Measurements from ENCODE around the gene FAM241A. TPM values are rescaled to one million over a fixed set of nuclear protein-coding genes. Genes with fewer than 3 reads are reported as not detected.

FAM241A gene
- total RNA-seq, 1 donor from 2014 or later = 0.09 TPM

DNA sequence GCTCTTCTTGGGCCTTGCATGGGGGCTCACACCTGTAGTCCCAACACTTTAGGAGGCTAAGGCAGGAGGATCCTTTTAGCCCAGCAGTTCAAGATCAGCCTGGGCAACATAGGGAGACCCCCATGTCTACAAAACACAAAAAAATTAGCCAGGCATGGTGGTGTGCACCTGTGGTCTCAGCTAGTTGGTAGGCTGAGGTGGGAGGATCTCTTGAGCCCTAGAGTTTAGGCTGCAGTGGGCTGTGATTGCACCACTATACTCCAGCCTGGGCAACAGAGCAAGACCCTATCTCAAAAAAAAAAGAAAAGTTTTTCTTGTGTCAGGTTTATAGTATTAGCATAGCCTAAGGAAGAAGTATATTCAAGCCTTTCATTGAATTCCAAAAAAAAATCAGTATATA is 30.8 kb upstream of the FAM241A start:
- TF ChIP-seq, protein P1, sequence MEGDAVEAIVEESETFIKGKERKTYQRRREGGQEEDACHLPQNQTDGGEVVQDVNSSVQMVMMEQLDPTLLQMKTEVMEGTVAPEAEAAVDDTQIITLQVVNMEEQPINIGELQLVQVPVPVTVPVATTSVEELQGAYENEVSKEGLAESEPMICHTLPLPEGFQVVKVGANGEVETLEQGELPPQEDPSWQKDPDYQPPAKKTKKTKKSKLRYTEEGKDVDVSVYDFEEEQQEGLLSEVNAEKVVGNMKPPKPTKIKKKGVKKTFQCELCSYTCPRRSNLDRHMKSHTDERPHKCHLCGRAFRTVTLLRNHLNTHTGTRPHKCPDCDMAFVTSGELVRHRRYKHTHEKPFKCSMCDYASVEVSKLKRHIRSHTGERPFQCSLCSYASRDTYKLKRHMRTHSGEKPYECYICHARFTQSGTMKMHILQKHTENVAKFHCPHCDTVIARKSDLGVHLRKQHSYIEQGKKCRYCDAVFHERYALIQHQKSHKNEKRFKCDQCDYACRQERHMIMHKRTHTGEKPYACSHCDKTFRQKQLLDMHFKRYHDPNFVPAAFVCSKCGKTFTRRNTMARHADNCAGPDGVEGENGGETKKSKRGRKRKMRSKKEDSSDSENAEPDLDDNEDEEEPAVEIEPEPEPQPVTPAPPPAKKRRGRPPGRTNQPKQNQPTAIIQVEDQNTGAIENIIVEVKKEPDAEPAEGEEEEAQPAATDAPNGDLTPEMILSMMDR (conservative IDR thresholded peaks at IDR 0.05) = no peak
- no peak overlapping the region for H3K4me3 Mint-ChIP-seq
- DNase-seq (ENCODE audit: low read depth, low spot score) = no peak
- H3K36me3 Mint-ChIP-seq (ENCODE audit: low read depth) = no peaks in the 10 kb centered on the region
- no peaks in the 10 kb centered on the region for H3K27me3 Mint-ChIP-seq (ENCODE audit: low read depth)
- no peaks in the 10 kb centered on the region for H3K9me3 Mint-ChIP-seq
- H3K4me1 Mint-ChIP-seq = no peaks in the 10 kb centered on the region
- H3K27ac Mint-ChIP-seq (ENCODE audit: unreplicated experiment) = no peak overlapping the region

DNA sequence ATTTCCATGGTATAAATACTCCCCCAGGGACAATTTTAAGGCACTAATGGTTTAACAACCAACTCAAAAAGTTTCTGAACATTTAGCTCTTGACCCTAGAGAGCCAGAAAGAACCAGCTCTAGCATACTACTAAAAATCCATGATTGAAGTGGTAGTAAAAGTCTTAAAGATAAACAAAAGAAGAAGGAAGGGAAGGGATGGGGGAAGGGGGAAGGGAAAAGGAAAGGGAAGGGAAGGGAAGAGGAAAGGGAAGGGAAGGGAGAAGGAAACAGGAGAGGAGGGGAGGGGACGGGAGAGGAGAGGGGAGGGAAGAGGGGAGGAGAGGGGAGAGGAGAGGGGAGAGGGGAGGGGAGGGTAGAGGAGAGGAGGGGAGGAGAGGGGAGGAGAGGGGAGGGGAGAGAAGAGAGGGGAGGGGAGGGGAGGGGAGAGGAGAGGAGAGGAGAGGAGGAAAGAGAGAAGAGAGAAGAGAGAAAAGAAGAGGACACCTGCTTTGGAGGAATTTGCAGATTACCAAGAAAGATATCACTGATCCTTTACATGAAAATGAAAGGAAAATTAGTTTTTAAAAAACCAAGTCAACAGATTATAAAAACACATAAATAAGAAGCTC is 26.4 kb upstream of the FAM241A start:
- TF ChIP-seq, protein P1 (conservative IDR thresholded peaks at IDR 0.05) = no peak
- no peak overlapping the region for H3K4me3 Mint-ChIP-seq

DNA sequence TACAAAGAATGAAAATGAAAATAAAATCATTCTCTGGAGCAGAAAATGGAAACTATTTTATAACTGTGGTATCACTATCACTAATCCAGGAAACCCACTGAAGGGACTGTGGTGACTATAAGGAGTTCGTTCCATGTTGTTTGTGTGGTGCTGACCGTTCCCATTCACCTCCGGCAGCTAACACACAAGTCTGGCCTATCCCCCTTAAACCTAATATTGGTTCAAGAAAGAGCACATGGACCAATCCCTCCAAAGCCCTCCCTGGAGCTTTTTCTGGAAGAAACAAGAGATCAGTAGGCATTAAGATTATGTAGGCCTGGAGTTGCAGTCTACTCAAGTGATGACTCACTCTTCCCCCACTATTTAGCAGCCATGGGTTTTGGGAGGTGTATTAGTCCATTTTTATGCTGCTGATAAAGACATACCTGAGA is 25.9 kb upstream of the FAM241A start:
- no peak for DNase-seq (ENCODE audit: low read depth, low spot score)
- H3K4me3 Mint-ChIP-seq = no peak overlapping the region
- H3K36me3 Mint-ChIP-seq (ENCODE audit: low read depth) = no peaks in the 10 kb centered on the region
- H3K4me1 Mint-ChIP-seq = no peaks in the 10 kb centered on the region
- TF ChIP-seq, protein P1 (conservative IDR thresholded peaks at IDR 0.05) = no peak
- peaks cover 2% of the 10 kb centered on the region for H3K27me3 Mint-ChIP-seq (ENCODE audit: low read depth)
- H3K9me3 Mint-ChIP-seq = peaks cover 2% of the 10 kb centered on the region
- no peak overlapping the region for H3K27ac Mint-ChIP-seq (ENCODE audit: unreplicated experiment)

More for the DNA sequence above, 26.4 kb upstream of the FAM241A start:
- Mint-ChIP-seq H3K36me3 (ENCODE audit: low read depth) (no peaks in the 10 kb centered on the region), H3K27ac (ENCODE audit: unreplicated experiment) (no peak overlapping the region), H3K9me3 (peaks cover 2% of the 10 kb centered on the region), H3K27me3 (ENCODE audit: low read depth) (no peaks in the 10 kb centered on the region), H3K4me1 (no peaks in the 10 kb centered on the region)
- no peak for DNase-seq (ENCODE audit: low read depth, low spot score)

DNA sequence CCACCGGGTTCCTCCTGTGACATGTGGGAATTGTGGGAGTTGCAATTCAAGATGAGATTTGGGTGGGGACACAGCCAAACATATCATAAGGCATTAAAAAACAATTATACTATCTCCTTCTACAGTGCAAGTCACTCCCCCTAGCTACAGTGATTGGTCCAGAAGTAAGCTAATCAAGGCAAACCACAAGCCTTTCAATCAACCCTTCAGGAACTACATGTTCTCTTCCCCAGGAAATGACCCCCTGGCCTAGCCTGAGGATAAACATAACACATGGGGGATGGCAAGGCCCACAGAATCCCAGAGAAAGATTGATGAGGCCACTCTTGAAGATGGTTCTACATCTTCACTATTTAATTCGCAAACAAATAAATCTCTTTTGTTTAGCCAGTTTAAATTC is 25.2 kb upstream of the FAM241A start:
- TF ChIP-seq, protein P1 (conservative IDR thresholded peaks at IDR 0.05) = no peak
- Mint-ChIP-seq H3K4me3 (no peak overlapping the region), H3K9me3 (peaks cover 2% of the 10 kb centered on the region), H3K4me1 (no peaks in the 10 kb centered on the region), H3K36me3 (ENCODE audit: low read depth) (no peaks in the 10 kb centered on the region), H3K27ac (ENCODE audit: unreplicated experiment) (no peak overlapping the region), H3K27me3 (ENCODE audit: low read depth) (peaks cover 4% of the 10 kb centered on the region)
- DNase-seq (ENCODE audit: low read depth, low spot score) = no peak

DNA sequence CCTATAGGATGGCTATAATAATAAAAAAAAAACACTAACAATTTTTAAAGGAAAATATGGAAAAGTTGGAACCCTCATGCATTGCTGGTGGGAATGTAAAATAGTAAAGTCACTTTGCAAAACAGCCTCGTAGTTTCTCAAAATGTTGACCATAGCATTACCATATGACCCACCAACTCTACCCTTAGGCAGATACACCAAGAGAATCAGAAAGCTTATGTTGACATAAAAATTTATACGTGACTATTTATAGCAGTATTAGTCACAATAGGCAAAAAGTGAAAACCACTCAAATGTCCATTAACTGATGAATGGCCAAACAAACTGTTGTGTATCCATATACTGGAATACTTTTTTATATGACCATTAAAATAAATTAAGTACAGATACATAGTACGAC is 19.8 kb upstream of the FAM241A start:
- Mint-ChIP-seq H3K27me3 (ENCODE audit: low read depth) (peaks cover 4% of the 10 kb centered on the region), H3K4me1 (peaks cover 4% of the 10 kb centered on the region), H3K27ac (ENCODE audit: unreplicated experiment) (no peak overlapping the region), H3K9me3 (no peaks in the 10 kb centered on the region), H3K36me3 (ENCODE audit: low read depth) (no peaks in the 10 kb centered on the region), H3K4me3 (no peak overlapping the region)
- TF ChIP-seq, protein P1 (conservative IDR thresholded peaks at IDR 0.05) = no peak
- no peak for DNase-seq (ENCODE audit: low read depth, low spot score)
